ENCODE measurements around the gene RBAK.

DNA sequence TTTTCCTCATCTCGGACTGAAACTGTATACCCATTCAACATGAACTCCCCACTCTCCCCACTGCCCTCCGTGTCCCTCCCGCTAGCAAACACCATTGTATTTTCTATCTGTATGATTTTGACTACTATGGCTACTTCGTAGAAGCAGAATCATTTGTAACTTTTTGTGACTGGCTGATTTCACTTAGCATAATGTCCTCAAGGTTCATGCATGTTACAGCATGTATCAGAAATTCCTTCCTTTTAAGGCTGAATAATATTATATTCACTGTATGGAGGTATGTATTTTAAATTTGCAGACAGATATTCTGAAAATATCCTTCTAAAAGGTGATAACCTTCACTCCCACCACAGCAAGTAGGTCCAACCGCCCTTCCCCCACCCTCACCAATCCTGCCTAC lies 43.7 kb upstream of the RBAK start:
- TF ChIP-seq, protein P1, sequence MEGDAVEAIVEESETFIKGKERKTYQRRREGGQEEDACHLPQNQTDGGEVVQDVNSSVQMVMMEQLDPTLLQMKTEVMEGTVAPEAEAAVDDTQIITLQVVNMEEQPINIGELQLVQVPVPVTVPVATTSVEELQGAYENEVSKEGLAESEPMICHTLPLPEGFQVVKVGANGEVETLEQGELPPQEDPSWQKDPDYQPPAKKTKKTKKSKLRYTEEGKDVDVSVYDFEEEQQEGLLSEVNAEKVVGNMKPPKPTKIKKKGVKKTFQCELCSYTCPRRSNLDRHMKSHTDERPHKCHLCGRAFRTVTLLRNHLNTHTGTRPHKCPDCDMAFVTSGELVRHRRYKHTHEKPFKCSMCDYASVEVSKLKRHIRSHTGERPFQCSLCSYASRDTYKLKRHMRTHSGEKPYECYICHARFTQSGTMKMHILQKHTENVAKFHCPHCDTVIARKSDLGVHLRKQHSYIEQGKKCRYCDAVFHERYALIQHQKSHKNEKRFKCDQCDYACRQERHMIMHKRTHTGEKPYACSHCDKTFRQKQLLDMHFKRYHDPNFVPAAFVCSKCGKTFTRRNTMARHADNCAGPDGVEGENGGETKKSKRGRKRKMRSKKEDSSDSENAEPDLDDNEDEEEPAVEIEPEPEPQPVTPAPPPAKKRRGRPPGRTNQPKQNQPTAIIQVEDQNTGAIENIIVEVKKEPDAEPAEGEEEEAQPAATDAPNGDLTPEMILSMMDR (IDR thresholded peaks at IDR 0.05), result no peak
- no peak for TF ChIP-seq POLR2A (IDR thresholded peaks at IDR 0.05)
